ENCODE results near the gene PECR. TPM values are rescaled to one million over a fixed set of nuclear protein-coding genes. Genes with fewer than 3 reads are reported as not detected.
A peak's percentile ranks its signal among the peaks of the same experiment; 100 is the strongest.

PECR gene
- total and polyA plus RNA-seq, 2 of the 13 experiments (the other 11 are each of a cell fraction or from before 2014, with no cell fraction given): 151 to 153 TPM

DNA sequence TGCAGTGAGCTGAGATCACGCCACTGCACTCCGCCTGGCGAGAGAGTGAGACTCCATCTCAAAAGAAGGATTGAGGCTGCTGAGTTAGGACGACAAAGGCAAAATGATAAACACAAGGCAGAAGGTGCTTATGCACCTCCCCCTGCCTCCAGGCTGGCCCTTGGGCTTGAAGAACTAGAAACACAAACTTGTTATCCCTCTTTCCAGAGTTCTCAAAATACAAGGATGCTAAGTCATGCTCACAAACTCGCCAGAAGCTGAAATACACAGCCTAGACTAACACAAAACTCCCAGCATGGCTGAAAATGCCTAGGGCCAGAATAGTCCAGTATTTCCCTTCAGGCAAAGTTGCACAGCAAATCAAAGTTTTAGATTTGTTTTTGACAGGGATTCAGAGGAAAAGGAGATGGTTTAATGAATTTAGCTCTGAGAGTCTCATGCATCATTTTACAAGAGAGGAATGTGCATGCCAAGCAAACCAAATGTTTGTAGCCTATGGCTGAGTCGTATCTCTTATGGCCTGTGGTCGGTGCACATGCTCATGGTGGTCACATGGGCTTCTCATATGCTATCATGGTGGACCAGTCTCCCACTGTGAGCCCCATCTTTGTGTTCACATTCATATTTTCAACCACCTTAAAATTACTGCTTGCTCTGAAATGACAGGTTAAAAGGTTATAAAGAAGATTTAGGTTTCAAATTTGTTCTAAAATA lies 52.0 kb downstream of the PECR start:
- BruUV-seq (replicated peaks): no TSS peak
- POLR2A ChIA-PET: no interaction called here
- Histone ChIP-seq H3K4me1 (ENCODE audit: insufficient read depth, low read length) (no peaks in the 10 kb centered on the region), H3K9ac (ENCODE audit: insufficient read depth, low read depth, low read length) (no peak overlapping the region), H3K4me2 (ENCODE audit: low read depth, low read length) (no peak overlapping the region), H2AFZ (ENCODE audit: low read length) (no peak overlapping the region), H3K4me3 (replicated peaks in 1 of 3; ENCODE audit: insufficient read depth in 1 of 3, low read depth in 2 of 3, low read length in 3 of 3) (no peak overlapping the region), H3K36me3 (replicated peaks in 1 of 2; ENCODE audit: control insufficient read depth in 1 of 2, insufficient read depth in 2 of 2, low read length in 2 of 2) (peaks cover 18 to 47% of the 10 kb centered on the region in 2 experiments), H3K79me2 (ENCODE audit: insufficient read depth, low read length) (no peaks in the 10 kb centered on the region), H3K27me3 (ENCODE audit: control insufficient read depth in 1 of 2, insufficient read depth in 2 of 2, low read length in 2 of 2) (no peaks in the 10 kb centered on the region), H4K20me1 (ENCODE audit: insufficient read depth, low read length) (no peaks in the 10 kb centered on the region; the same call in none of the 2 replicates), H3K9me3 (ENCODE audit: low read length) (no peaks in the 10 kb centered on the region), H3K27ac (ENCODE audit: extremely low read length, insufficient read depth, low read length) (no peak overlapping the region)
- in situ Hi-C loops (cut with HindIII; ENCODE audit: extremely low pct_ligation_motif_present, low pct_unique_long_range_greater_than_20kb): no loop called here
- ATAC-seq (no peak), FAIRE-seq (no peak), DNase-seq (ENCODE audit: low spot score) (no peak)
- CTCF ChIA-PET (ENCODE audit: low intra/inter-chr PET ratio, low total read pairs): no interaction called here
- TF ChIP-seq, protein P1, sequence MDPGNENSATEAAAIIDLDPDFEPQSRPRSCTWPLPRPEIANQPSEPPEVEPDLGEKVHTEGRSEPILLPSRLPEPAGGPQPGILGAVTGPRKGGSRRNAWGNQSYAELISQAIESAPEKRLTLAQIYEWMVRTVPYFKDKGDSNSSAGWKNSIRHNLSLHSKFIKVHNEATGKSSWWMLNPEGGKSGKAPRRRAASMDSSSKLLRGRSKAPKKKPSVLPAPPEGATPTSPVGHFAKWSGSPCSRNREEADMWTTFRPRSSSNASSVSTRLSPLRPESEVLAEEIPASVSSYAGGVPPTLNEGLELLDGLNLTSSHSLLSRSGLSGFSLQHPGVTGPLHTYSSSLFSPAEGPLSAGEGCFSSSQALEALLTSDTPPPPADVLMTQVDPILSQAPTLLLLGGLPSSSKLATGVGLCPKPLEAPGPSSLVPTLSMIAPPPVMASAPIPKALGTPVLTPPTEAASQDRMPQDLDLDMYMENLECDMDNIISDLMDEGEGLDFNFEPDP (CRISPR knock-in tag; conservative IDR thresholded peaks at IDR 0.05): 0 out of 2 replicates have a peak, but pooled peaks have one; percentile 37
- TF ChIP-seq NFYC (CRISPR knock-in tag; IDR thresholded peaks at IDR 0.05): no peak
- WGBS (ENCODE audit: low lambda C conversion rate): 94% methylated on average over 7 of the region's 7 CpGs
- intact Hi-C loops (cut with micrococcal nuclease; ENCODE audit: unreplicated experiment): no loop called here

DNA sequence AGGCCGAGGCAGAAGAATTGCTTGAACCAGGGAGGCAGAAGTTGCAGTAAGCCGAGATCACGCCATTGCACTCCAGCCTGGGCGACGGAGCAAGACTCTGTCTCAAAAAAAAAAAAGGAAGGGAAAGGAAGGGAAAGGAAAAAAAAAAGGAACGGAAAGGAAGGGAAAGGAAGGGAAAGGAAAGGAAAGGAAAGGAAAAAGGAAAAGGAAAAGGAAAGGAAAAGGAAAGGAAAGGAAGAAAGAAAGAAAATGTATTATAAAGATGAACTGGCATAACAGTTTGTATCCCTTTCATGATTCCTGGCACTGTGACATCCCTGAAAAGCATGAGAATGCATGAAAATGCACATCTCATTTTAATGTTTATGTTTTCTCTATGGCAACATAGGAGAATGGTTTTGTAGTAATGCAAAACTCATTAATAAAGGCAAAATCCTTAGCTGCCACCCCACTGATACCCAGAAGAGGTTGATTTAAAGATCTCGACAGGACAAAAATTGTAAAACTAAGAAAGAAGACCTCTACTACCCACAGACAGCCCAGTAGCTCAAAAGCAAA lies 56.8 kb downstream of the PECR start:
- H3K36me3 ChIP-seq (replicated peaks in 1 of 2; ENCODE audit: control insufficient read depth in 1 of 2, insufficient read depth in 2 of 2, low read length in 2 of 2): peaks cover 6 to 20% of the 10 kb centered on the region in 2 experiments; a peak in 4 of 5 replicates
- no peak overlapping the region for H3K9ac ChIP-seq (ENCODE audit: insufficient read depth, low read depth, low read length)
- ATAC-seq (no peak), FAIRE-seq (no peak), DNase-seq (ENCODE audit: low spot score) (no peak)
- no peak overlapping the region for H3K4me3 ChIP-seq (replicated peaks in 1 of 3; ENCODE audit: insufficient read depth in 1 of 3, low read depth in 2 of 3, low read length in 3 of 3)
- H2AFZ ChIP-seq (ENCODE audit: low read length): no peak overlapping the region
- no peak for TF ChIP-seq RFX5 (IDR thresholded peaks at IDR 0.05; ENCODE audit: low read depth, low read length)
- TF ChIP-seq, protein P2, sequence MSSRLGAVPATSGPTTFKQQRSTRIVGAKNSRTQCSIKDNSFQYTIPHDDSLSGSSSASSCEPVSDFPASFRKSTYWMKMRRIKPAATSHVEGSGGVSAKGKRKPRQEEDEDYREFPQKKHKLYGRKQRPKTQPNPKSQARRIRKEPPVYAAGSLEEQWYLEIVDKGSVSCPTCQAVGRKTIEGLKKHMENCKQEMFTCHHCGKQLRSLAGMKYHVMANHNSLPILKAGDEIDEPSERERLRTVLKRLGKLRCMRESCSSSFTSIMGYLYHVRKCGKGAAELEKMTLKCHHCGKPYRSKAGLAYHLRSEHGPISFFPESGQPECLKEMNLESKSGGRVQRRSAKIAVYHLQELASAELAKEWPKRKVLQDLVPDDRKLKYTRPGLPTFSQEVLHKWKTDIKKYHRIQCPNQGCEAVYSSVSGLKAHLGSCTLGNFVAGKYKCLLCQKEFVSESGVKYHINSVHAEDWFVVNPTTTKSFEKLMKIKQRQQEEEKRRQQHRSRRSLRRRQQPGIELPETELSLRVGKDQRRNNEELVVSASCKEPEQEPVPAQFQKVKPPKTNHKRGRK (CRISPR knock-in tag; IDR thresholded peaks at IDR 0.05): 0 out of 2 replicates have a peak, but pooled peaks have one; percentile 58
- POLR2A ChIA-PET: no interaction called here
- CTCF ChIA-PET (ENCODE audit: low intra/inter-chr PET ratio, low total read pairs): interaction anchor here (1.5 kb wide), 1 partner anchor 75 kb away, joined by 4 read pairs; no protein-coding TSS in a partner anchor
- intact Hi-C loops (cut with micrococcal nuclease; ENCODE audit: unreplicated experiment) (no loop called here), in situ Hi-C loops (cut with HindIII; ENCODE audit: extremely low pct_ligation_motif_present, low pct_unique_long_range_greater_than_20kb) (no loop called here)
- no peaks in the 10 kb centered on the region for H4K20me1 ChIP-seq (ENCODE audit: insufficient read depth, low read length)
- no TSS peak for BruUV-seq (replicated peaks)
- H3K9me3 ChIP-seq (ENCODE audit: low read length): no peaks in the 10 kb centered on the region
- H3K4me2 ChIP-seq (ENCODE audit: low read depth, low read length): no peak overlapping the region
- H3K27me3 ChIP-seq (ENCODE audit: control insufficient read depth in 1 of 2, insufficient read depth in 2 of 2, low read length in 2 of 2): no peaks in the 10 kb centered on the region
- no peaks in the 10 kb centered on the region for H3K79me2 ChIP-seq (ENCODE audit: insufficient read depth, low read length)
- 96% methylated on average over 7 of the region's 7 CpGs for WGBS (ENCODE audit: low lambda C conversion rate)
- H3K4me1 ChIP-seq (ENCODE audit: insufficient read depth, low read length): peaks cover 20% of the 10 kb centered on the region
- H3K27ac ChIP-seq (ENCODE audit: extremely low read length, insufficient read depth, low read length): no peak overlapping the region
